GM10266 (cell line): ENCODE data around the gene NSFL1C.
A peak's percentile ranks its signal among the peaks of the same experiment; 100 is the strongest.

ENCODE experiments used
- DNase-seq: peaks from one replicate; pipeline ENCODE4 v3.0.0; 2012; ENCODE audit errors: extremely low spot score
- CTCF ChIP-seq: IDR thresholded peaks from 2 replicates; pipeline ENCODE4 v1.5.1; 2012; ENCODE audit warnings: mild to moderate bottlenecking, low read depth; ENCODE audit not compliant: control insufficient read depth, insufficient read depth; ENCODE audit errors: missing control alignments

The NSFL1C gene

GRCh38 chr20:1434571-1435336, 31.9 kb downstream of the NSFL1C start:
- TF ChIP-seq CTCF, result no peak
- peak; percentile 44 for DNase-seq

GRCh38 chr20:1431158-1431557, 35.5 kb downstream of the NSFL1C start:
- no peak for DNase-seq
- no peak for TF ChIP-seq CTCF

GRCh38 chr20:1430004-1430451, 36.6 kb downstream of the NSFL1C start:
- no peak for TF ChIP-seq CTCF
- no peak for DNase-seq

- DNase-seq, result no peak
- no peak for TF ChIP-seq CTCF
Observed at GRCh38 chr20:1429143-1429728, 37.4 kb downstream of the NSFL1C start.

GRCh38 chr20:1427457-1428054, 39.1 kb downstream of the NSFL1C start:
- TF ChIP-seq CTCF, result no peak
- DNase-seq, result no peak

DNA sequence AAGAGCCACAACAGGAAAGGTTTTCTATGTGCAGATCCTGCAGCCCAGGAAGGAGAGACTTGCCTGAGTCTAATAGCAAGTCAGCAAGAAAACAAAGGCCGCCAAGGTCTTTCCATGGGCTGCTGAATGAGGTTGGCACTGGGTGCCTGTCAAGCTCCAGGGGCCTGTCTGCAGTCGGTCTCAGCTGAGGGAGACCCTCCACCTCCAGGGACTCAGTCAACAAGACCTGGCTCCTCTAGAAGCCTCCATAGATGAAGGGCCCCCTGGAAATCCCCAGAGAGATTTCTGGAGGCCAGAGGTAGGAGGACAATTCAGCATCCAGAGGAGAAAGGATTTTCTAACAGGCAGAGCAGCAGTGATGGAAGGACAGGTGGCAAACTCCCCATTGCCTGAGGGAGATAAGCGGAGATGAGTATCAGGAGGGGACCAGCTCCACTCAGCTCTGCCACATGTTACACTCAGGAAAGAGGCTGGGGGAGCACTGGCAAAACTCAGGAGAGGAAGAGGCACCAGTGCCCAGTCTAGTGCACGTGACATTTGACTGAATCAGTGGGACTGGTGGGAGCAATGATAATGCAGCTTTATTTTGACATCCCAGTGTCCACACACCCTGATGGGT, 40.3 kb downstream of the NSFL1C start:
- DNase-seq, result no peak
- TF ChIP-seq CTCF, result no peak
